ENCODE results near the gene AMY1A. TPM values are rescaled to one million over a fixed set of nuclear protein-coding genes. Genes with fewer than 3 reads are reported as not detected.

AMY1A gene
- not detected in 2 replicates for total RNA-seq

GRCh38 chr1:103655460-103655859 lies at the start of gene AMY1A:
Gene AMY1A, plus strand, starts transcription at chr1:103655760. Its CDS starts 571 bp downstream, at chr1:103656331.

GRCh38 chr1:103616994-103617477 lies 38.5 kb upstream of the AMY1A start, which contains the start of gene AMY2A:
Gene AMY2A, plus strand, starts transcription at chr1:103617427. Its CDS starts 14 bp downstream, at chr1:103617441.

GRCh38 chr1:103696110-103696509 lies 40.5 kb downstream of the AMY1A start, which contains the start of gene AMY1B:
Gene AMY1B, minus strand, starts transcription at chr1:103696210. Its CDS starts 571 bp downstream, at chr1:103695639.

Other genes starting within 250 kb of the AMY1A start
- 5.0 and 6.4 TPM in 2 replicates for gene RNPC3, start 130.1 kb upstream of the AMY1A start, total RNA-seq
- 3.7 and 4.6 TPM in 2 replicates for gene AMY2B, start 84.2 kb upstream of the AMY1A start, total RNA-seq
- not detected in 2 replicates for gene AMY2A, start 38.3 kb upstream of the AMY1A start, total RNA-seq
- gene AMY1B, start 40.5 kb downstream of the AMY1A start, total RNA-seq, result not detected in 2 replicates
- not detected in 2 replicates for gene AMY1C, start 94.1 kb downstream of the AMY1A start, total RNA-seq